HFFc6 (cell line): Measurements from ENCODE around the gene PFKP. TPM values are rescaled to one million over a fixed set of nuclear protein-coding genes. Genes with fewer than 3 reads are reported as not detected.
A peak's percentile ranks its signal among the peaks of the same experiment; 100 is the strongest.

Source experiments
- DNase-seq: peaks from one replicate; pipeline ENCODE4 v3.0.0-alpha.2; 2018
- H3K27ac Mint-ChIP-seq: 2 replicates; pipeline ENCODE4 v1.8.0; 2020; ENCODE audit warnings: mild to moderate bottlenecking, mixed read lengths
- H3K27me3 Mint-ChIP-seq: 2 replicates; pipeline ENCODE4 v1.8.0; 2021; ENCODE audit warnings: mild to moderate bottlenecking, moderate library complexity, mixed read lengths; ENCODE audit not compliant: insufficient read depth
- H3K36me3 Mint-ChIP-seq: 2 replicates; pipeline ENCODE4 v1.8.0; 2021; ENCODE audit warnings: low read depth, mixed read lengths
- H3K4me1 Mint-ChIP-seq: 2 replicates; pipeline ENCODE4 v1.8.0; 2020; ENCODE audit warnings: low read depth, mixed read lengths
- H3K4me3 Mint-ChIP-seq: 2 replicates; pipeline ENCODE4 v1.8.0; 2020; ENCODE audit warnings: mild to moderate bottlenecking, moderate library complexity, mixed read lengths
- H3K9me3 Mint-ChIP-seq: 2 replicates; pipeline ENCODE4 v1.8.0; 2020; ENCODE audit warnings: mild to moderate bottlenecking, mixed read lengths
- CTCF ChIP-seq: fragments of 200-600 bp; sonication (generic); IDR thresholded peaks from 2 replicates; pipeline ENCODE4 v1.5.0; 2021; ENCODE audit warnings: antibody characterized with exemption, mild to moderate bottlenecking
- total RNA-seq, 6 experiments: library from RNA; stranded (reverse); fragmentation: NEBNext Ultra II Directional; extraction: Animal tissue kit (Norgen Biotek cat#: 25700); gene quantifications; 2 replicates in 1 of 6; 3 replicates in 5 of 6; pipeline ENCODE4 v1.2.3, GENCODE V29; 2021

The PFKP gene
- total RNA-seq, 6 experiments from 2014 or later = 131 to 173 (median 161) TPM

- Mint-ChIP-seq H3K9me3 (no peaks in the 10 kb centered on the region), H3K36me3 (peaks cover 9% of the 10 kb centered on the region), H3K4me3 (peak overlapping the region; percentile 81), H3K27ac (no peak overlapping the region), H3K4me1 (peaks cover 11% of the 10 kb centered on the region; the same call in 1 of the 2 replicates), H3K27me3 (peaks cover 4% of the 10 kb centered on the region)
- TF ChIP-seq CTCF = no peak
- no peak for DNase-seq
These were observed 106.0 kb downstream of the PFKP start for GRCh38 chr10:3173171-3173878.

- Mint-ChIP-seq H3K9me3 (no peaks in the 10 kb centered on the region), H3K4me1 (peaks cover 3% of the 10 kb centered on the region; the same call in 1 of the 2 replicates), H3K27ac (no peak overlapping the region), H3K27me3 (peaks cover 37% of the 10 kb centered on the region), H3K4me3 (no peak overlapping the region), H3K36me3 (no peaks in the 10 kb centered on the region)
- no peak for TF ChIP-seq CTCF
- no peak for DNase-seq
These were observed 110.7 kb downstream of the PFKP start for GRCh38 chr10:3178042-3178441.

- no peak for DNase-seq
- no peak for TF ChIP-seq CTCF
- Mint-ChIP-seq H3K27me3 (peaks cover 42% of the 10 kb centered on the region), H3K36me3 (no peaks in the 10 kb centered on the region), H3K9me3 (no peaks in the 10 kb centered on the region), H3K27ac (no peak overlapping the region), H3K4me3 (no peak overlapping the region), H3K4me1 (no peaks in the 10 kb centered on the region)
These were observed 111.8 kb downstream of the PFKP start for GRCh38 chr10:3179174-3179573.

GRCh38 chr10:3180355-3181025, 113.1 kb downstream of the PFKP start:
- H3K36me3 Mint-ChIP-seq = no peaks in the 10 kb centered on the region
- H3K9me3 Mint-ChIP-seq = no peaks in the 10 kb centered on the region
- H3K4me1 Mint-ChIP-seq = no peaks in the 10 kb centered on the region
- no peak for DNase-seq
- H3K4me3 Mint-ChIP-seq = no peak overlapping the region
- no peak for TF ChIP-seq CTCF
- peaks cover 54% of the 10 kb centered on the region for H3K27me3 Mint-ChIP-seq
- H3K27ac Mint-ChIP-seq = no peak overlapping the region

- no peaks in the 10 kb centered on the region for H3K4me1 Mint-ChIP-seq
- no peak overlapping the region for H3K27ac Mint-ChIP-seq
- peaks cover 42% of the 10 kb centered on the region for H3K27me3 Mint-ChIP-seq
- H3K4me3 Mint-ChIP-seq = no peak overlapping the region
- TF ChIP-seq CTCF = no peak
- H3K9me3 Mint-ChIP-seq = no peaks in the 10 kb centered on the region
- H3K36me3 Mint-ChIP-seq = no peaks in the 10 kb centered on the region
- DNase-seq = no peak
These were observed 118.0 kb downstream of the PFKP start for GRCh38 chr10:3185386-3185785.
